BE2C (cell line): ENCODE results near the gene CLK4.

Experiments used
- DNase-seq: peaks from one replicate; pipeline ENCODE4 v3.0.0-alpha.2; 2020
- H3K27me3 ChIP-seq: fragments of 250-450 bp; sonication (Bioruptor Pico); 2 replicates; pipeline ENCODE4 v1.5.1; 2020; ENCODE audit warnings: mild to moderate bottlenecking
- H3K36me3 ChIP-seq: fragments of 250-450 bp; sonication (Bioruptor Pico); 2 replicates; pipeline ENCODE4 v1.5.1; 2020; ENCODE audit warnings: mild to moderate bottlenecking
- H3K4me1 ChIP-seq: fragments of 250-450 bp; sonication (Bioruptor Pico); 2 replicates; pipeline ENCODE4 v1.5.1; 2020
- H3K4me3 ChIP-seq: 2 replicates; pipeline ENCODE4 v1.5.1; 2011; ENCODE audit warnings: low read depth, low read length
- H3K9me3 ChIP-seq: fragments of 250-450 bp; sonication (Bioruptor Pico); 2 replicates; pipeline ENCODE4 v1.5.1; 2020
- TF ChIP-seq, protein P1 (sequence below): IDR thresholded peaks from 2 replicates; pipeline ENCODE4 v1.5.1; 2012; ENCODE audit warnings: mild to moderate bottlenecking, low read depth, low read length

The CLK4 gene

DNA sequence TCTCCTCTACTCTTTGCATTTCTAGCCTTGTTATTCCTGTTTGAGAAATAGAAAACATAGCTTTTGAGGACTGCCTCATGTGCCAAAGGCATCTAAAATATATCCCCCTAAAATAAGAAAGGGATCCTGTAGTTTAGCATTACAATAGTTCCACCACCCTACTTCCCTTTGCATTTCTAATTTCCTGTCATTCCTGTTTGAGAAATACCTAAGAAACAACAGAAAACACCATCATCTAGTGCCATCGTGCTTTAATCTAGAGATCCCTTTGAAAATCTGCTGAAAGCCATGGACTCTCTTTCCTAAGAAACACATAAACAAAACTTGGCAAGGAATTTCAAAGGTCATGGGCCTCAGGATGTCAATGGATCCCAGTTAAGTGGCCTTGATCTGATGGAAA, 7.5 kb downstream of the CLK4 start:
- no peak overlapping the region for H3K4me3 ChIP-seq
- no peaks in the 10 kb centered on the region for H3K9me3 ChIP-seq
- no peaks in the 10 kb centered on the region for H3K4me1 ChIP-seq
- H3K36me3 ChIP-seq, result peaks cover 85% of the 10 kb centered on the region
- DNase-seq, result no peak
- H3K27me3 ChIP-seq, result no peaks in the 10 kb centered on the region
- TF ChIP-seq, protein P1, sequence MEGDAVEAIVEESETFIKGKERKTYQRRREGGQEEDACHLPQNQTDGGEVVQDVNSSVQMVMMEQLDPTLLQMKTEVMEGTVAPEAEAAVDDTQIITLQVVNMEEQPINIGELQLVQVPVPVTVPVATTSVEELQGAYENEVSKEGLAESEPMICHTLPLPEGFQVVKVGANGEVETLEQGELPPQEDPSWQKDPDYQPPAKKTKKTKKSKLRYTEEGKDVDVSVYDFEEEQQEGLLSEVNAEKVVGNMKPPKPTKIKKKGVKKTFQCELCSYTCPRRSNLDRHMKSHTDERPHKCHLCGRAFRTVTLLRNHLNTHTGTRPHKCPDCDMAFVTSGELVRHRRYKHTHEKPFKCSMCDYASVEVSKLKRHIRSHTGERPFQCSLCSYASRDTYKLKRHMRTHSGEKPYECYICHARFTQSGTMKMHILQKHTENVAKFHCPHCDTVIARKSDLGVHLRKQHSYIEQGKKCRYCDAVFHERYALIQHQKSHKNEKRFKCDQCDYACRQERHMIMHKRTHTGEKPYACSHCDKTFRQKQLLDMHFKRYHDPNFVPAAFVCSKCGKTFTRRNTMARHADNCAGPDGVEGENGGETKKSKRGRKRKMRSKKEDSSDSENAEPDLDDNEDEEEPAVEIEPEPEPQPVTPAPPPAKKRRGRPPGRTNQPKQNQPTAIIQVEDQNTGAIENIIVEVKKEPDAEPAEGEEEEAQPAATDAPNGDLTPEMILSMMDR, result no peak

DNA sequence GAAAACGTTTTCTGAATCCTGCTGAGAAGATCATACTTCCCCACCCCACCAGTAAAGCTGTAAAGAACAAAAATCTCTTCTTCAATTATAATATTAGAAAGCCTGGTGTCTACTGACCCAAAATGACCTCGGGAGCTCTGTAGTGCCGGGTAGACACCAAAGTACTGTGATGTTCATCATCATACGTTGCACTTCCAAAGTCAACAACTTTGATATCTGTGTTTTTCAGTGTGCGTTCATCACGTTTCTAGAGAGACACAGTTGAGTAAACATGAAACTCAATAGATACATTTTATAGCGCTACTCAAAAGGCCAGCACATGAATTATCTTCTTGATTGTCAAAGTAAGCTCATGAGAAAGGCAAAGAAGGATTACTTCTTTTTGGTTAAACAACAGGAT, 14.6 kb downstream of the CLK4 start:
- Histone ChIP-seq H3K27me3 (no peaks in the 10 kb centered on the region), H3K4me3 (no peak overlapping the region), H3K36me3 (peaks cover 87% of the 10 kb centered on the region), H3K4me1 (no peaks in the 10 kb centered on the region), H3K9me3 (no peaks in the 10 kb centered on the region)
- TF ChIP-seq, protein P1, result no peak
- DNase-seq, result no peak

GRCh38 chr5:178606269-178606668, 20.6 kb downstream of the CLK4 start:
- no peak for DNase-seq
- Histone ChIP-seq H3K4me3 (no peak overlapping the region), H3K27me3 (no peaks in the 10 kb centered on the region), H3K4me1 (no peaks in the 10 kb centered on the region), H3K36me3 (peaks cover 81% of the 10 kb centered on the region), H3K9me3 (no peaks in the 10 kb centered on the region)
- TF ChIP-seq, protein P1, result no peak

- peaks cover 78% of the 10 kb centered on the region for H3K36me3 ChIP-seq
- no peak for DNase-seq
- no peaks in the 10 kb centered on the region for H3K27me3 ChIP-seq
- no peaks in the 10 kb centered on the region for H3K4me1 ChIP-seq
- no peaks in the 10 kb centered on the region for H3K9me3 ChIP-seq
- no peak overlapping the region for H3K4me3 ChIP-seq
- TF ChIP-seq, protein P1, result no peak
Measured at GRCh38 chr5:178605788-178606187, 21.1 kb downstream of the CLK4 start.

DNA sequence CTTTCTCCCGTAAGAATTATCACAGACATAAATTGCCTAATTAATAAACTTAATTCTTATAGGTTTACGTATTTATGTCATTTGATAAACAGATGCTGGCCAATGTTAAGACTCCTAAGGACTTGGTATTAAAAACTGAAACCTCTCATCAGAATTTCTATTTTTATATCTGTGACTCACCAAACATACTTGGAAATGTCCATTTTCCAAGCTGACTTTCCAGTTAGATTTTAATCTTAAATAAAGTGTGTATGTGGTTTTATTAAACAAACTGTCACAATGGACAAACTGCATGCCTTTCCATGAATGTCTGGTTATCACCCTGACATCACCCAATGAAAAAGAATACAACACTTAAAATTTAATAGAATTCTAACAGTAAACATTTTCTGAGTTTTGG, 24.1 kb downstream of the CLK4 start:
- no peak for DNase-seq
- Histone ChIP-seq H3K27me3 (no peaks in the 10 kb centered on the region), H3K4me1 (no peaks in the 10 kb centered on the region), H3K9me3 (no peaks in the 10 kb centered on the region), H3K4me3 (no peak overlapping the region), H3K36me3 (peaks cover 62% of the 10 kb centered on the region)
- TF ChIP-seq, protein P1, result no peak

- H3K9me3 ChIP-seq, result no peaks in the 10 kb centered on the region
- H3K36me3 ChIP-seq, result peaks cover 5% of the 10 kb centered on the region
- no peak overlapping the region for H3K4me3 ChIP-seq
- no peak for DNase-seq
- TF ChIP-seq, protein P1, result no peak
- no peaks in the 10 kb centered on the region; the same call in 1 of the 2 replicates for H3K27me3 ChIP-seq
- H3K4me1 ChIP-seq, result no peaks in the 10 kb centered on the region
Measured at GRCh38 chr5:178595750-178596149, 31.1 kb downstream of the CLK4 start.
